Retinal pigment epithelial cell (primary cell): Measurements from ENCODE around the gene FOXP1.

Experiments used
- DNase-seq: peaks from one replicate; pipeline ENCODE4 v3.0.0-alpha.2; 2010; ENCODE audit warnings: low read depth
- H3K4me3 ChIP-seq: 2 replicates; pipeline ENCODE4 v1.5.1; 2011; ENCODE audit warnings: mild to moderate bottlenecking, low read length, control low read depth, moderate library complexity
- CTCF ChIP-seq: conservative IDR thresholded peaks from 2 replicates; pipeline ENCODE4 v1.5.1; 2011; ENCODE audit warnings: low read depth, low read length, control low read depth, inconsistent platforms

Gene FOXP1

GRCh38 chr3:71317749-71318457 lies 265.6 kb downstream of the FOXP1 start:
- no peak for DNase-seq
- H3K4me3 ChIP-seq, result no peak overlapping the region
- TF ChIP-seq CTCF, result no peak

- no peak overlapping the region for H3K4me3 ChIP-seq
- no peak for DNase-seq
- TF ChIP-seq CTCF, result no peak
Observed at GRCh38 chr3:71317140-71317539, 266.4 kb downstream of the FOXP1 start.

GRCh38 chr3:71316066-71316777 lies 267.3 kb downstream of the FOXP1 start:
- no peak overlapping the region for H3K4me3 ChIP-seq
- no peak for TF ChIP-seq CTCF
- DNase-seq, result no peak

GRCh38 chr3:71315431-71315830 lies 268.1 kb downstream of the FOXP1 start:
- no peak for DNase-seq
- no peak overlapping the region for H3K4me3 ChIP-seq
- no peak for TF ChIP-seq CTCF

- TF ChIP-seq CTCF, result no peak
- no peak for DNase-seq
- no peak overlapping the region for H3K4me3 ChIP-seq
Observed at GRCh38 chr3:71313844-71314243, 269.7 kb downstream of the FOXP1 start.

- no peak overlapping the region for H3K4me3 ChIP-seq
- no peak for DNase-seq
- no peak for TF ChIP-seq CTCF
Observed at GRCh38 chr3:71312461-71312860, 271.1 kb downstream of the FOXP1 start.

- no peak overlapping the region for H3K4me3 ChIP-seq
- no peak for DNase-seq
- TF ChIP-seq CTCF, result no peak
Observed at GRCh38 chr3:71311661-71312046, 271.9 kb downstream of the FOXP1 start.
